HEK293 (cell line): ENCODE data around the gene RTN3.

Experiments
- BCL11A ChIP-seq: fragments of 450-650 bp; formaldehyde crosslinking; IDR thresholded peaks from 2 replicates; pipeline ENCODE4 v1.5.1; 2016; ENCODE audit warnings: low read depth, missing biosample characterization, missing genetic modification characterization
- KLF7 ChIP-seq: fragments of 450-650 bp; formaldehyde crosslinking; IDR thresholded peaks from 2 replicates; pipeline ENCODE4 v1.5.1; 2016; ENCODE audit warnings: missing biosample characterization, missing genetic modification characterization, borderline replicate concordance
- REPIN1 ChIP-seq: fragments of 450-650 bp; formaldehyde crosslinking; IDR thresholded peaks from 2 replicates; pipeline ENCODE4 v1.5.1; 2017; ENCODE audit warnings: missing biosample characterization, missing genetic modification characterization, low read depth
- SCRT2 ChIP-seq: fragments of 450-650 bp; formaldehyde crosslinking; IDR thresholded peaks from 2 replicates; pipeline ENCODE4 v1.5.1; 2016; ENCODE audit warnings: missing biosample characterization, missing genetic modification characterization
- SETDB1 ChIP-seq: IDR thresholded peaks from one replicate; pipeline ENCODE4 v1.6.1; 2017; ENCODE audit warnings: mild to moderate bottlenecking, low read length, moderate library complexity, mixed read lengths; ENCODE audit not compliant: insufficient read length
- SP2 ChIP-seq: fragments of 450-650 bp; formaldehyde crosslinking; IDR thresholded peaks from 2 replicates; pipeline ENCODE4 v1.5.1; 2016; ENCODE audit warnings: missing biosample characterization, missing genetic modification characterization
- SP3 ChIP-seq: fragments of 450-650 bp; formaldehyde crosslinking; IDR thresholded peaks from 2 replicates; pipeline ENCODE4 v1.5.1; 2016; ENCODE audit warnings: missing biosample characterization, missing genetic modification characterization
- ZBTB17 ChIP-seq: fragments of 450-650 bp; formaldehyde crosslinking; IDR thresholded peaks from 2 replicates; pipeline ENCODE4 v1.5.1; 2016; ENCODE audit warnings: missing biosample characterization, missing genetic modification characterization
- ZIC2 ChIP-seq: fragments of 450-650 bp; formaldehyde crosslinking; IDR thresholded peaks from 2 replicates; pipeline ENCODE4 v1.5.1; 2016; ENCODE audit warnings: missing biosample characterization, missing genetic modification characterization
- ZNF140 ChIP-seq: fragments of 450-650 bp; formaldehyde crosslinking; IDR thresholded peaks from 2 replicates; pipeline ENCODE4 v1.5.1; 2016; ENCODE audit warnings: missing biosample characterization, missing genetic modification characterization
- ZNF18 ChIP-seq: fragments of 450-650 bp; formaldehyde crosslinking; IDR thresholded peaks from 2 replicates; pipeline ENCODE4 v1.5.1; 2016; ENCODE audit warnings: missing biosample characterization, missing genetic modification characterization
- ZNF202 ChIP-seq: fragments of 450-650 bp; formaldehyde crosslinking; IDR thresholded peaks from 2 replicates; pipeline ENCODE4 v1.5.1; 2016; ENCODE audit warnings: missing biosample characterization, missing genetic modification characterization, borderline replicate concordance
- ZNF248 ChIP-seq: fragments of 450-650 bp; formaldehyde crosslinking; IDR thresholded peaks from 2 replicates; pipeline ENCODE4 v1.5.1; 2017; ENCODE audit warnings: missing biosample characterization, missing genetic modification characterization
- ZNF26 ChIP-seq: fragments of 450-650 bp; formaldehyde crosslinking; IDR thresholded peaks from 2 replicates; pipeline ENCODE4 v1.5.1; 2016; ENCODE audit warnings: missing biosample characterization, missing genetic modification characterization
- ZNF274 ChIP-seq, 2 experiments: fragments of 200-500 bp in 1 of 2; fragments of 450-650 bp in 1 of 2; sonication (Bioruptor generic) in 1 of 2; formaldehyde crosslinking in 1 of 2; IDR thresholded peaks; 2 replicates each; pipeline versions ENCODE4 v1.5.1 to v1.6.1; 2014 to 2016; ENCODE audit warnings: borderline replicate concordance in 1 of 2, inconsistent platforms in 1 of 2, low read length in 1 of 2, missing biosample characterization in 1 of 2, missing genetic modification characterization in 1 of 2
- ZNF280C ChIP-seq: fragments of 450-650 bp; formaldehyde crosslinking; IDR thresholded peaks from 2 replicates; pipeline ENCODE4 v1.5.1; 2016; ENCODE audit warnings: missing biosample characterization, missing genetic modification characterization
- ZNF354C ChIP-seq: fragments of 450-650 bp; formaldehyde crosslinking; IDR thresholded peaks from 2 replicates; pipeline ENCODE4 v1.5.1; 2016; ENCODE audit warnings: missing biosample characterization, missing genetic modification characterization, low read depth, borderline replicate concordance
- ZNF423 ChIP-seq: fragments of 450-650 bp; formaldehyde crosslinking; IDR thresholded peaks from 2 replicates; pipeline ENCODE4 v1.5.1; 2016; ENCODE audit warnings: missing biosample characterization, missing genetic modification characterization
- ZNF513 ChIP-seq: fragments of 450-650 bp; IDR thresholded peaks from 2 replicates; pipeline ENCODE4 v1.5.1; 2018; ENCODE audit warnings: missing biosample characterization, missing genetic modification characterization
- ZNF555 ChIP-seq: fragments of 450-650 bp; formaldehyde crosslinking; conservative IDR thresholded peaks from 2 replicates; pipeline ENCODE4 v1.5.1; 2017; ENCODE audit warnings: missing biosample characterization, mild to moderate bottlenecking, missing genetic modification characterization, inconsistent platforms
- ZNF560 ChIP-seq: fragments of 450-650 bp; formaldehyde crosslinking; IDR thresholded peaks from 2 replicates; pipeline ENCODE4 v1.5.1; 2017; ENCODE audit warnings: missing biosample characterization, missing genetic modification characterization, borderline replicate concordance
- ZNF658 ChIP-seq: fragments of 450-650 bp; formaldehyde crosslinking; IDR thresholded peaks from 2 replicates; pipeline ENCODE4; 2016; ENCODE audit warnings: missing biosample characterization, missing genetic modification characterization
- ZNF830 ChIP-seq: fragments of 450-650 bp; IDR thresholded peaks from 2 replicates; pipeline ENCODE4 v1.5.0; 2018; ENCODE audit warnings: missing biosample characterization, missing genetic modification characterization, low read depth, mild to moderate bottlenecking, moderate library complexity
- ZNF843 ChIP-seq: fragments of 450-650 bp; formaldehyde crosslinking; IDR thresholded peaks from 2 replicates; pipeline ENCODE4 v1.5.1; 2016; ENCODE audit warnings: missing biosample characterization, missing genetic modification characterization
- ZSCAN30 ChIP-seq: fragments of 450-650 bp; IDR thresholded peaks from 2 replicates; pipeline ENCODE4 v1.5.1; 2018; ENCODE audit warnings: missing biosample characterization, mild to moderate bottlenecking, missing genetic modification characterization, moderate library complexity
- TF ChIP-seq, protein P1 (sequence below): fragments of 450-650 bp; formaldehyde crosslinking; IDR thresholded peaks from 2 replicates; pipeline ENCODE4 v1.5.1; 2016; ENCODE audit warnings: missing biosample characterization, missing genetic modification characterization
- TF ChIP-seq, protein P2 (sequence below): fragments of 450-650 bp; formaldehyde crosslinking; IDR thresholded peaks from 2 replicates; pipeline ENCODE4 v1.5.1; 2017; ENCODE audit warnings: missing biosample characterization, missing genetic modification characterization

RTN3 gene

GRCh38 chr11:63802637-63803414 lies 121.5 kb downstream of the RTN3 start (continued):
- TF ChIP-seq, protein P1, sequence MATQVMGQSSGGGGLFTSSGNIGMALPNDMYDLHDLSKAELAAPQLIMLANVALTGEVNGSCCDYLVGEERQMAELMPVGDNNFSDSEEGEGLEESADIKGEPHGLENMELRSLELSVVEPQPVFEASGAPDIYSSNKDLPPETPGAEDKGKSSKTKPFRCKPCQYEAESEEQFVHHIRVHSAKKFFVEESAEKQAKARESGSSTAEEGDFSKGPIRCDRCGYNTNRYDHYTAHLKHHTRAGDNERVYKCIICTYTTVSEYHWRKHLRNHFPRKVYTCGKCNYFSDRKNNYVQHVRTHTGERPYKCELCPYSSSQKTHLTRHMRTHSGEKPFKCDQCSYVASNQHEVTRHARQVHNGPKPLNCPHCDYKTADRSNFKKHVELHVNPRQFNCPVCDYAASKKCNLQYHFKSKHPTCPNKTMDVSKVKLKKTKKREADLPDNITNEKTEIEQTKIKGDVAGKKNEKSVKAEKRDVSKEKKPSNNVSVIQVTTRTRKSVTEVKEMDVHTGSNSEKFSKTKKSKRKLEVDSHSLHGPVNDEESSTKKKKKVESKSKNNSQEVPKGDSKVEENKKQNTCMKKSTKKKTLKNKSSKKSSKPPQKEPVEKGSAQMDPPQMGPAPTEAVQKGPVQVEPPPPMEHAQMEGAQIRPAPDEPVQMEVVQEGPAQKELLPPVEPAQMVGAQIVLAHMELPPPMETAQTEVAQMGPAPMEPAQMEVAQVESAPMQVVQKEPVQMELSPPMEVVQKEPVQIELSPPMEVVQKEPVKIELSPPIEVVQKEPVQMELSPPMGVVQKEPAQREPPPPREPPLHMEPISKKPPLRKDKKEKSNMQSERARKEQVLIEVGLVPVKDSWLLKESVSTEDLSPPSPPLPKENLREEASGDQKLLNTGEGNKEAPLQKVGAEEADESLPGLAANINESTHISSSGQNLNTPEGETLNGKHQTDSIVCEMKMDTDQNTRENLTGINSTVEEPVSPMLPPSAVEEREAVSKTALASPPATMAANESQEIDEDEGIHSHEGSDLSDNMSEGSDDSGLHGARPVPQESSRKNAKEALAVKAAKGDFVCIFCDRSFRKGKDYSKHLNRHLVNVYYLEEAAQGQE (tag by site-specific recombination): no peak
- TF ChIP-seq ZBTB17 (tag by site-specific recombination) (peak; percentile 73), ZNF830 (tag by site-specific recombination) (no peak), SCRT2 (tag by site-specific recombination) (no peak), ZNF140 (no peak), ZNF202 (tag by site-specific recombination) (no peak), ZNF26 (no peak), ZNF555 (tag by site-specific recombination) (no peak), ZNF560 (tag by site-specific recombination) (no peak), ZNF843 (tag by site-specific recombination) (no peak; the same call in 1 of the 2 replicates), ZNF513 (tag by site-specific recombination) (no peak), REPIN1 (no peak), ZNF274 (IDR thresholded peaks at IDR 0.05; ENCODE audit: low read length) (no peak), ZNF274 (tag by site-specific recombination; IDR thresholded peaks at IDR 0.05; ENCODE audit: borderline replicate concordance) (no peak), SETDB1 (no peak), ZIC2 (no peak), ZNF280C (tag by site-specific recombination) (no peak), KLF7 (no peak), ZNF354C (tag by site-specific recombination) (no peak), ZNF18 (tag by site-specific recombination) (no peak), ZNF658 (no peak), SP2 (tag by site-specific recombination) (peak; percentile 66), SP3 (tag by site-specific recombination) (peak; percentile 35; the same call in 1 of the 2 replicates), ZNF423 (tag by site-specific recombination) (no peak), ZNF248 (tag by site-specific recombination) (no peak), ZSCAN30 (no peak), BCL11A (tag by site-specific recombination) (no peak)
- TF ChIP-seq, protein P2, sequence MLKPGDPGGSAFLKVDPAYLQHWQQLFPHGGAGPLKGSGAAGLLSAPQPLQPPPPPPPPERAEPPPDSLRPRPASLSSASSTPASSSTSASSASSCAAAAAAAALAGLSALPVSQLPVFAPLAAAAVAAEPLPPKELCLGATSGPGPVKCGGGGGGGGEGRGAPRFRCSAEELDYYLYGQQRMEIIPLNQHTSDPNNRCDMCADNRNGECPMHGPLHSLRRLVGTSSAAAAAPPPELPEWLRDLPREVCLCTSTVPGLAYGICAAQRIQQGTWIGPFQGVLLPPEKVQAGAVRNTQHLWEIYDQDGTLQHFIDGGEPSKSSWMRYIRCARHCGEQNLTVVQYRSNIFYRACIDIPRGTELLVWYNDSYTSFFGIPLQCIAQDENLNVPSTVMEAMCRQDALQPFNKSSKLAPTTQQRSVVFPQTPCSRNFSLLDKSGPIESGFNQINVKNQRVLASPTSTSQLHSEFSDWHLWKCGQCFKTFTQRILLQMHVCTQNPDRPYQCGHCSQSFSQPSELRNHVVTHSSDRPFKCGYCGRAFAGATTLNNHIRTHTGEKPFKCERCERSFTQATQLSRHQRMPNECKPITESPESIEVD (tag by site-specific recombination): no peak
